HG02588 (cell line): ENCODE data around the gene RIIAD1.
"Not testable (repeated sequence)": the region's sequence is repeated elsewhere in the genome, so short reads cannot be mapped to it uniquely, and the experiment has no call there.

Experiments used
- ATAC-seq: cut with Tn5 transposase; IDR thresholded peaks from one replicate; pipeline ENCODE4 v1.9.1; 2021; ENCODE audit warnings: mild to moderate bottlenecking, moderate library complexity; ENCODE audit not compliant: unreplicated experiment

Gene RIIAD1, protein sequence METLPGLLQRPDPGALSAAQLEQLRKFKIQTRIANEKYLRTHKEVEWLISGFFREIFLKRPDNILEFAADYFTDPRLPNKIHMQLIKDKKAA

DNA sequence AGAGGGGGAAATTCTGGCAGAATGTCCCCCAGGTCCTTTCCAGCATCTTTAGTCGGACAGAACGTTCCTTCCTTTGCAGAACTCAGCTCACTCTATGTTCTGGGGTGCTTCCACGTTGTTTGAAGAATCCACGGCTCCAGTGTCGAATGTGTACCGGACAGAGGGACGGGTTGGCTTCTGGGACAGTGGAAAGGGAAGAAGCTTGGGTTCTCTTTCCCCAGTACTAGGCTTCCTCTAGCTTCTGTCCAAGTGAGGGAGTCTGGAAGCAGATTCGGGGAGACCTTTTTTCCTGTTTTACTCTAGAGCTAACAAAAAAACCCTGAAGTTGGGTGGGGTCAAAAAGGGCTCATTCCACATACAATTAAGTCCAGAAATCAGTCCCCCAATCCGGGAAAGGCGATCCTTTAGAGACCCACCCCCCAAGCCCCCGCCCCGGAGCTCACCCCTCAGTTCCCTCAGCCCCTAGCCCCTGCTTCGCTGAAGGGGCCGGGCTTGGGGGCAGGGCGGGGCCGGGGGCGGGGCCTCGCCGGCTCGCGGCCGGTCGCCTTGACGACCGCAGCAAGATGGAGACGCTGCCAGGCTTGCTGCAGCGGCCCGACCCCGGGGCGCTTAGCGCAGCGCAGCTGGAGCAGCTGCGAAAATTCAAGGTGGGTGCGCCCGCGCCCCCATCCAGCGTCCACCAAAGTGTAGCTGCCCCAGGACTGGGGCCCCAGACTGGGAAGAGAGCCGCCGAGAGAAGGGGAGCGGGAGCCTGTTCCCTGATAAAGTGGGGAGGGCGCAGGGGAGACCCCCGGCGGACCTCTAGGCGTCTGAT is at the start of gene RIIAD1:
Gene RIIAD1 (plus strand): TSS at position 549 of the 814 bp plus-strand sequence. CDS start 15 bp downstream, at position 564.
- ATAC-seq: no peak

DNA sequence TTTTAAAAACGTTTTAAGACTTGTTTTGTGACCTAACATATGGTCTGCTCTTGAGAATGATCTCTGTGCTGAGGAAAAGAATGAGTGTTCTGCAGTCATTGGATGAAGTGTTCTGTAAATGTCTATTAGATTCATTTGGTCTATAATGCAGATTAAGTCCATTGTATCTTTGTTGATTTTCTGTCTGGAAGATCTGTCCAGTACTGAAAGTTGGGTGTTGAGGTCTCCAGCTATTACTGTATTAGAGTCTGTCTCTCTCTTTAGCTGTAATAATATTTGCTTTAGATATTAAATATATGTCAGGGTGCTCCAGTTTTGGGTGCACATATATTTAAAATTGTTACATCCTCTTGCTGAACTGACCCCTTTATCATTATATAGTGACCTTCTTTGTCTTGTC is 47.9 kb upstream of the RIIAD1 start:
- ATAC-seq: no peak

DNA sequence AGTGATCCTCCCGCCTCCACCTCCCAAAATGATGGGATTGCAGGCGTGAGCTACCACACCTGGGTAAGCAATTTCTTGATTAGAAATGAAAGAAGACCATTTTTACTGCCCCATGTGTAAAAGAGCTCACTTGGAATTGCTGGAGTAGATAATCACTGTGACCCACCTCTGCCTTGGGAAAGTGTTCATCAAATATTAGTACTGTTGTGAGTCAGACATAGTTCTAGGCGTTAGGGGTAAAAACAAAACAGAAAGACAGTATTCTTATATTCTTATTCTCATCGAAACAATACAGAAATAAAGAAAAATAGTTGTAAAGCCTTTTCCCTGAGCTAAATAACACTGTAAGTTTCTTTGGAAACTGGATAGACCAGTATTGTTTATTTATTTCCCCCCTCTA is 40.9 kb upstream of the RIIAD1 start:
- ATAC-seq: no peak

DNA sequence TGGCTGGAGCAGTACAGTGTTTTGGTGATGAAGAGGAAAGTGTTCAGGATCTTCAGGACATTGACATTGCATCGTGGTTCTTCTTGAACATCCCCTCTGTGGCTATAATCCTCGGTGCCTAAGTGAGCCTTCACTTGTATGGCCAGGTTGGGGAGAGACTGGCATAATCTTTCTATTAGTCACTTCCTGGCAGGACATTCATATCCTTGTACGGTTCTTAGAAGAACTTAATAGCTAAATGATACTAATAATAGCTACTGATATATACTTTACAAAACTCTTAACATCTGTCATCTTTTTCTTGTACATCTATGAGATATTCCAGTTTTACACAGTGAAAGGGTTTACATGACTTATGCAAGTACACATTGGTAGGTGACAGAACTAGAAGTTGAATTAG is 40.5 kb upstream of the RIIAD1 start:
- ATAC-seq: no peak

DNA sequence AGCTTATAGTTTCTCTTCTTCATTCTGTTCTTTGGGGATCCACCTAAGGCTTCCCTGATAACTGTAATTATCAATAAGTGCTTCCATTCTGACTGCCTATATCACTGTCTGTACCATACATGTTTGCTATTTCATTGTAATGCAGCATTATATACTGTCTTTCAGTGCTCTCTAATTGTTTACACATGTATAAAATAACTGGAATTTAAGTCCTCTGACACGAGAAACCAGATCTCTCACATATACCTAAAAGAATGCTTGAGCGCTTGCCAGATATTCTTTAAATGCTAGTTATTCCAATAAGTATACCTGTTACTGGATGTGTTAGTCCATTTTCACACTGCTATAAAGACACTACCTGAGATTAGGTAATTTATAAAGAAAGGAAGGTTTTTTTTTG is 39.4 kb upstream of the RIIAD1 start:
- no peak for ATAC-seq

DNA sequence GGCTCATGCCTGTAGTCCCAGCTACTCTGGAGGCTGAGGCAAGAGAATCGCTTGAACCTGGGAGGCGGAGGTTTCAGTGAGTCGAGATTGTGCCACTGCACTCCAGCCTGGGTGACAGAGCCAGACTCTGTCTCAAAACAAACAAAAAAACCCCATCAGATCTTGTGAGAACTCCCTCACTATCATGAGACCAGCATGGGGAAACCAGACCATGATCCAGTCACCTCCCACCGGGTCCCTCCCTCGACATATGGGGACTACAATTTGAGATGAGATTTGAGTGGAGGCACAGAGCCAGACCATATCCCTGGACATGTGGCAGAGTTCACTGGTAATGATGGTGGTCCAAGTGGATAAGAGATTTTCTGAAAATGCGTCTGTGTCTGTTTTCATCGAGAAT is 38.4 kb upstream of the RIIAD1 start:
- not testable (repeated sequence) for ATAC-seq

DNA sequence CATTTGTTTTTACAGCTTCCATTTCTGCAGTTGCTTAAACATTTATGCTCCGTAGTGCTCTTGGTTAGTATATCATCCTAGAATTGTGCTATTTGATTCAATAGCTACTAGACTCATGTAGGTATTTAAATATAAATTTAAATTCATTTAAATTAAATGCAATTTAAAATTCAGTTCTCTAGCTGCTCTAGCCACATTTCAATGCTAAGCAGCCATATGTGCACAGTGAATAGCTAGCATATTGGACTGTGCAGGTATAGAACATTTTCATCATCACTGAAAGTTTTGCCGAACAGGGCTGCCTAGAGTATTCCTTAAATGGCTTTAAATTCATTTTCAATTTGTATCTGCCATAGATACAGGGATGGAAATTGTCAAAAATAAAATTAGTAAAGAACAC is 37.2 kb upstream of the RIIAD1 start:
- ATAC-seq: no peak

DNA sequence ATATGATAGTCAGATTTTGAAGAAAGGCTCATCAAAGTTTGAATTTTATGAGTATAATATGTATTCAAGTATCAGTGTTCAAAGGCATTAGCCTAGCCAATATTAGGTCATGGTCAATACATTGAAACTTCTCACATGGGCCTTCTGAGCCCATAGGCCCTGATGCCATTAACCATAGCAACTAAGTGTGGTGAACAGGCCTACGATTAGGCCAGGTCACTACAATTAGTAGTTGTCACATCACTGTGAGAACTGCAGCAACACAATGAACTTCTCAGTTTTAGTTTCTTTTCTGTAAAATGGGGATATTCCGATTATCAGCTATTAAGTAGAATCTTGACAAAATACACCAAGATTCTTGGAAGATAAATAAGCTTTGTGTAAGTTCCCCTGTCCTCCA is 34.8 kb upstream of the RIIAD1 start:
- ATAC-seq: no peak

DNA sequence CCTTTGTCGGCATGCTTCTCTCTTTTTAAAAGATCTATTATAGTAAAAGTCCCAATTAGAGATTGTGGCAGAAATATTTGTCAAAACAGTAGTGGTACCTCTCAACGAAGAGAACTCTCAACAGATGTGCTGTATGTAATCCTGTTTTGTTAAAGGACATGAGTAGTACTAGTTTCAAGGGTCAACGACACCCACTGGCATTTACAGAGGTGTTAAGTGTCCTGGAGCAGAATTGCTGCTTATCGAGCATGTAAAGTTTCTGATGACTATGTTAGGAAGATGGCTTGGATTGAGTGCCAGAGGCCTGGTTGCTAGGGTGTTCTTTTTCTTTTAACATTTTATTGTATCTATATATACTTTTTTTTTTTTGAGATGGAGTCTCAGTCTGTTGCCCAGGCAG is 31.8 kb upstream of the RIIAD1 start:
- ATAC-seq: no peak

DNA sequence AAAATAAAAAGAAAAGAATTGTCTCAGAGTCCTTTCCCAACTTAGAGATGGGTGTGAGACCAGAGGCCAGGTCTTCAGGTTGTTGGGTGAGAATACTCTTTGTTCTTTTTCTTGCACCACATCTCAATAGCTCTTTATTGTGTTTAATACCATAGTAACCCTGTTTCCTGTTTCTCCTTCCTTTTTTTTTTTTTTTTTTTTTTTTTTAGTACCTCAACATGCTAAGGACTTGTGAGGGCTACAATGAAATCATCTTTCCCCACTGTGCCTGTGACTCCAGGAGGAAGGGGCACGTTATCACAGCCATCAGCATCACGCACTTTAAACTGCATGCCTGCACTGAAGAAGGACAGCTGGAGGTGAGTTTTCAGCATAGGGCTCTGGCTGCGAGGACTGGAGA is 29.1 kb upstream of the RIIAD1 start:
- no peak for ATAC-seq

DNA sequence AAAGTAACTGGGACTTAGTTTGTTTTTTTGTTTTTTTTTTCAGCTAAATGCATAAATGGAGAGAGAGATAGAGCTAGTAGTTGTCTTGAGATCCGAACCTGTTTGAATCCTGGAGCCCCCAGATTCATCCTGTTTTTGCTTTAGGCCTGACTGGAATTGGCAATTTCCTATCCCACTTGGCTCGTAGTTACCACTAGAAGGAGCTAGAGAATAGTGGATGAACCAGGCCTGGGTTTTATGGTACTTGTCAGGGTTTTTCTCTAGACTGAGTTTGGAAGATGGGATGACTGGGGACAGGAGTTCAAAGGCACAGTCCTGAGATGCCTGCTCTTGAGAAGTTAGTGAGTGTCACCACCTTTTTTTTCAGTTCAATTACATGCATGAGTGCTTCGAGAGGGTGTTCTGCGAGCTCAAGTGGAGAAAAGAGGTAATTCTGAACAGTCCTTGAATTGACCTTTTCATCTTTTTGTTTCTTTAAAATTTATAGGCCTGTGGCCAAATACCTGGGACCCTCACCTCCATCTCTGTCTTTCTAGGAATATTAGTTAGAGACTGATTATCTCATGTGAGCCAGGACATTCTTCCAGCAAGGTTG is 28.2 kb upstream of the RIIAD1 start:
- ATAC-seq: no peak

DNA sequence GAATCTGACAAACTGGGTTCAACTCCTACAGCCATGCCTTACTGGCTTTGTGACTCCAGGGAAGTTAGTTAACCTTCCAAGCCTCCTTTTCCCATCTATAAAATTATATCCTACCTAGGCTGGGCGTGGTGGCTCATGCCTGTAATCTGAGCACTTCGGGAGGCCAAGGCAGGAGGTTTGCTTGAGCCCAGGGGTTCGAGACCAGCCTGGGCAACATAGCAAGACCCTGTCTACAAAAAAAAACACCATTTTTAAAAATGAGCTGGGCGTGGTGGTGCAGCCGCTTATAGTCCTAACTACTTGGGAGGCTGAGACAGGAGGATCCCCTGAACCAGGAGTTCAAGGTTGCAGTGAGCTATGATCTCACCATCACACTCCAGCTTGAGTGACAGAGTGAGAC is 19.8 kb upstream of the RIIAD1 start:
- no peak for ATAC-seq

DNA sequence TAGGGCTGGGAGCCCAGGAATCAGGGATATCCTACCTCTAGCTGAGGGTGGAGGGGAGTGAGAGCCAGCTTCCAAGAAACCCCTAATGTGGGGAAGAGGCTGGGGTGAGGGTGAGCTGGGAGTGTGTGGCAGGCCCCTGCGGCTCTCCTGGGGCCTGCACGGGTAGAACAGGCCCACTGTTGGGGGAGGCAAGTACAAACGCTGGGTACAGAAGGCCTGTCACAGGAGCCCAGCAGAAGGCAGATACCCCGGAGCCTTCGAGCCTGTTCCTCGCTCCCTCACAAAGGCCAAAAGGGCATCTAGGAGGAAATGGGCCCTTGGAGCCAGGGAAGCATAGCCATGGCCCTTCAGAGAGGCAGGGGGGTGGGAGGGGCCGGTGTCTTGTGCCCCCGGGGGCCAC is 18.4 kb upstream of the RIIAD1 start:
- no peak for ATAC-seq

DNA sequence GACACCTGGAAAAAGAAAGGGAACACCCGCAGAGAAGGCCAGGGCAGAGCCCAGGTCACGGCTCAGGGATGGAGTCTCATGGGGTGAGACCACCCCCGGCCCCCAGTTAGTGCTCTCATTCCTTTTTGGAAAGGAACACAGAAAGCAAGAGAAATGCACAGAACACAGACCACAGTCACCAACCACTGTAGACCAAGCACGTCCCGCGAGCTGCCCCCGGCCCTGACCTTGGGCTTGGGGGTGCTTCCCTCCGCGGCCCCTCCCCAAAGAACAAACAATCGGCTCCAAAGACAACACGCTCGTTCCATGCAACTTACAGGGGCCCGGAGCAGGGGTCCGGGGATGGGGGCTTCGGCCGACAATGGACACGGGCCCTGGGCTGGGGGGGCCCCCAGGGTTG is 17.5 kb upstream of the RIIAD1 start:
- ATAC-seq: no peak

DNA sequence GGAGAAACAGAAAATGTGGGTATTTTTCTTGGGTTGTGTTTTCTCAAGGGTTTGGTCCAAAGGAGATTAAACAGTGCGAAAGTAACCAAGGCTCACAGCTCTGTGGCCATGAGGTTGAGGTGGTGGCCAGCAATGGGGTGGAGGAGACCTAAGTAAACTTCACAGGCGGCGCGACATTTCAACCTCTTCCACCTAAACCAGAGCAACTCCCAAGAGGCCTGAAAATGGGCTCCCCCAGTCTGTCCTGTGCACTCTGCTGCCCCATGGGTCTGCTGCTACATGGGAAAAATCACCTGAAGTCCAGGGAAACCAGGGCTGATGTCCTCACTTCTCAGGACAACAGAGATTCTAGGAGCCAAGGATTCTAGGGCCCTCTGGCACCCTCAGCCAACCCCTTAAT is 17.1 kb upstream of the RIIAD1 start:
- no peak for ATAC-seq

DNA sequence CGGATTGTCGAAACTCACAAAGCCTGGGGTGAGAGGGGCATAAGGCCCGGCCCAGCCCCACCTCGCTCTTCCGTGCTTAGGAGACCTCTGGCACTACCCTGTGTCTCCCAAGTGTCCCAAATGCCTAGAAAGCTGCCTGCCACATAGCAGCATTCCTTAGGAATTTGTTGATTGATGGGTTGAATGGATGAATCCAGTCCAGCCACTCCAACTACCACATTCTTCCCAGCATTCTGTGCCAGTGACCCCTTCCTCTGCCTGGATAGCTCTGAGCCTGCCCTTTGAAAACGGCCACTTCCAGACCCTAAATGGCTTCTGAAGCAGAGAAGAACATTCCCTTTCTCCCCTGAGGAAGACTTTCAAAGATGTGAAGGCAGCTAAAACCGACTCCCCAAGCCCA is 16.2 kb upstream of the RIIAD1 start:
- ATAC-seq: no peak

DNA sequence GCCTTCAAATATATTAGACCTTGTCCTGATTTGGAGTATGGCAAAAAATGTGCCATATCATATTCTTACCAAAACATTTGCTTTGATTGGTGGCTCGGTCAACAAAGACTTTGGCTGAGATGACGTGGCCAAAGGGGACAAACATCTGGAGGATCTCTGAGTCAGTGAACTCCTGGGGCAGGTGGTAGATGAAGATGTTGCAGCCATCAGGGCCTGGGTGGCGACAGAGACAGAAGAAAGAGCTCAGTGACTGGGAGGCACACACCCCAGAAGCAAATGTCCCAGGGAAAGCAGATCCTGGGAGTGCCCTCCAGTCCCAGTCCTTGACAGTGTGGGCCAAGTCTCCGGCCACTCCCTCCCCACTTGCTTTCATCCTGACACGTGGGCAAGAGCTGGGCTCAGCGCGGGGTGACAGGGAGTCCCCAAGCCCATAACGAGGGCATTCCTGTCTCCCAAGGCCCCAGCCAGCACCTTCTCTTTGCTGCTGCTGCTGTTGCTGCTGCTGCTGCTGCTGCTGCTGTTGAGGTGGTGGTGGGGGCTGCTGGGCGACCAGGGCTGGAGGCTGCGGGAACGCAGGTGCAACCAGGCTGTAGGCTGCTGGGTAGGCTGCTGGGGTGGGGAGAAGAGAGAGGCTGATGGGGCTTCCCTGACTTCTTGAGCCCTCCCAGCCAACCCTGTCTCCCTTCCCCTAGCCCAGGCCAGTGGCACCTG is 15.4 kb upstream of the RIIAD1 start:
- no peak for ATAC-seq

DNA sequence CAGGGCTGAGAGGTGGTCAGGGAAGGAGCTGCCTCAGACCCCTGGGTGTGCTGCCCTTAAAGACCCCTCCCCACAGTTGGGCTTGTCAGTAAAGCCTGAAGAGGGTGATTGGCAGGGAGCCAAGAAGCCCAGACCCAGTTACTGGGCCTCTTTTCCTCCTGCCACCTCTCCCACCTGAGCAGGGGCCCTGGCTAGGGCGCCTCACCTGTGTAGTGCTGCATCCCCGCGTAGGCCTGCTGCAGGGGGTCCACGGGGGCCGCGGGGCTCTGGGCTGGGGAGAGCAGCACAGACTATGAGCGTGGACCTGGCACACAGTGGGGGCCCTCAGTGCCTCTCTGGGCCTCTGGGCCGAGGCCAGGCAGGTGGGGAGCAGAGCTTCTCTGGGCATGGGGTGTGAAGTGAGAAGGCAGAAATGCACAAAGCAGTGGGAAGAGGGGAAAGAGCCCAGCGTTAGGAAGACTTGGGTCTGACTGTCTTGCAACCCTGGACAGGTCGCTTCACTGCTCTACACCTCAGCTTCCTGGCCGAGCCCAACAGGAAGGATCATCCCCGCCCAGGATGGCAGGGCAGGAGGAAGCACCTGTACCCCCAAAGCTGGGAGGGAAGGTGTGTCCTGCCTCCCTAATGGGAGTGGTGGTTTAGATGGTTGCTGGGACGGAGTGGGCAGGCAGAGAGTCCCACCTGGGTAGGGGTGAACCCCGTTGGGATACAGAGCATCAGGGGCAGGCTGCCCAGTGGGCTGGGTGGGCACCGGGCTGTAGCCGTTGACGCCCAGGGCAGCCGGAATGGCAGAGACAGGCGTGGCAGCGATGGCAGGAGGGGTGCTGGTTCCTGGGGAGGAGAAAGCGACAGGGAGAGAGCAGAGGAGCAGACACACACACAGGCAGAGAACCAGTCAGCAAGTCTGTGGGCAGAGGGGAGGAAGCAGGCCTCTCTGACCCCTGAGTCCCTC is 14.6 kb upstream of the RIIAD1 start:
- ATAC-seq: no peak

DNA sequence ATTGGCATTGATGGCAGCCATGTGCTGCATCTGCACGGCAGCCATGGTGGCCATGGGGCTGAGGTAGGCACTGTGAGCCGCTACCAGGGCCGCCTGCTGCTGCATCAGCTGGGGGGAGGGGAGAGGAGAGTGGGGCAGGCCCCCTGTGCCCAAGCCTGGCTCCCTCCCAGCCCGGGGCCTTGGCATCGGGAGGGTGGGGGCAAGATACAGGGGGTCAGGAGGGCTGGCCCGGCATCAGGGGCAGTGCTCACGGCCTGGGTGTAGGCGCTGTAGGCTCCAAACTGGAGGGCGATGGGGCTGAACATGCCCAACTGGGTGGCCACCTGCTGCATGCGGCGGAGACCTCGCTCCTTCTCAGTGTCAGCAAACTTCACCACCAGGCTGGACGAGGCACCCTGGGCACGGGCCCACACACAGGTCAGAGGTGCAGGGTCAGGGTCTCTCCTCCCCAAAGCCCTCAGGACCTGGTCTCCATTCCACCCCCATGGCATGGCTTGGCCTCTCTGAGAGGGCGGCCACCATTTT is 13.7 kb upstream of the RIIAD1 start:
- ATAC-seq: no peak

DNA sequence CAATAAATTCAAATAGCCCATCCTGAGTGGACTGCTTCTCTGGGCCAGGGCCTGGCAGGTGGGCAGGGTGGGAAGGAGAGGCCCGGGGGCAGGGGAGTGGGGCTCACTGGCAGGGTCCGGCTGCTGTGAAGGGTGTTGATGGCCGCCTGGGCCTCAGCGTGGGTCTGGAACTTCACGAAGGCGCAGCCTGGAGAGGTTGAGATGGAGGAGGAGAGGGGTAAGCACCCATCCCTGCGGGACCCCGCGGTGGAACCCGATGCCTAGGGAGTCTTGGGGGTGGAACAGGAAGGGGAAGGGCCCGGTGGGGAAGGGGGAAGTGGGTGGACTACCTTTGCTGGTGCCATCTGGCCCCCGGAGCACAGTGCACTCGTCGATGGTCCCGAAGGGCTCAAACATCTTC is 12.4 kb upstream of the RIIAD1 start:
- ATAC-seq: no peak
